HCT116 (cell line): ENCODE data around the gene AKAP13. TPM values are rescaled to one million over a fixed set of nuclear protein-coding genes. Genes with fewer than 3 reads are reported as not detected.

Experiments used
- ATAC-seq: fragments of 200-7000 bp; cut with Tn5 transposase; 2 replicates; pipeline ENCODE4 v1.9.1; 2020; ENCODE audit warnings: mild to moderate bottlenecking, moderate library complexity
- BruUV-seq: library from RNA; stranded (reverse); fragments of 400-500 nt; replicated peaks from 2 replicates; lab custom pipeline; 2021; lab: Mats Ljungman, UMichigan
- CTCF ChIA-PET: fragments of 300-600 bp; sonication (Branson Sonifier 250); formaldehyde crosslinking; loops from one replicate; lab custom pipeline; 2021; ENCODE audit warnings: antibody characterized with exemption; lab: Charles Lee
- POLR2A ChIA-PET: fragments of 300-600, 350-600 bp; sonication (Branson Sonifier 250); formaldehyde crosslinking; loops from one replicate; lab custom pipeline; 2021; ENCODE audit warnings: antibody characterized with exemption; lab: Charles Lee
- RAD21 ChIA-PET, 2 experiments: fragments of 300-600 bp; sonication (Branson Sonifier 250); formaldehyde crosslinking; loops; one replicate each; lab custom pipeline; 2023; ENCODE audit warnings: low total read pairs in 2 of 2; ENCODE audit not compliant: uncharacterized antibody in 2 of 2, unreplicated experiment in 2 of 2, low non-redundant PET in 1 of 2; lab: Charles Lee
- DNase-seq: peaks from one replicate; pipeline ENCODE4 v3.0.0-alpha.2; 2010; ENCODE audit warnings: low read depth, low spot score
- H2AFZ ChIP-seq: fragments of 200-600 bp; shearing (Covaris generic), sonication (generic); 2 replicates; pipeline ENCODE4 v1.6.1; 2017; ENCODE audit warnings: low read depth, mixed run types, mixed read lengths, antibody characterized with exemption, low read length; ENCODE audit not compliant: poor library complexity, severe bottlenecking
- H3K27ac ChIP-seq: 2 replicates; pipeline ENCODE4 v1.5.1; 2012; ENCODE audit warnings: low read depth, low read length
- H3K27me3 ChIP-seq: fragments of 200-600 bp; sonication (generic); 2 replicates; pipeline ENCODE4 v1.6.1; 2016; ENCODE audit warnings: mixed run types, low read length, mixed read lengths; ENCODE audit not compliant: insufficient read depth
- H3K36me3 ChIP-seq, 2 experiments: fragments of 200-500 bp in 1 of 2; fragments of 200-600 bp in 1 of 2; sonication (Bioruptor generic) in 1 of 2; sonication (generic) in 1 of 2; 2 replicates each; pipeline versions ENCODE4 v1.5.1 to v1.6.1; 2014 to 2016; ENCODE audit warnings: low read length in 2 of 2, inconsistent platforms in 1 of 2, mixed read lengths in 1 of 2, mixed run types in 1 of 2; ENCODE audit not compliant: insufficient read depth in 2 of 2, control insufficient read depth in 1 of 2
- H3K4me1 ChIP-seq, 2 experiments: fragments of 200-600 bp in 1 of 2; sonication (generic) in 1 of 2; 2 replicates each; pipeline versions ENCODE4 v1.5.1 to v1.6.1; 2012 to 2017; ENCODE audit warnings: low read length in 2 of 2, inconsistent platforms in 1 of 2, mild to moderate bottlenecking in 1 of 2, mixed read lengths in 1 of 2, mixed run types in 1 of 2, moderate library complexity in 1 of 2; ENCODE audit not compliant: insufficient read depth in 2 of 2, control insufficient read depth in 1 of 2
- H3K4me2 ChIP-seq: fragments of 200-600 bp; sonication (generic); 2 replicates; pipeline ENCODE4 v1.6.1; 2017; ENCODE audit warnings: mixed run types, low read length, mixed read lengths
- H3K4me3 ChIP-seq, 2 experiments: fragments of 200-600 bp in 1 of 2; sonication (generic) in 1 of 2; replicated peaks in 1 of 2; 2 replicates each; pipeline ENCODE4 v1.5.1; 2011 to 2016; ENCODE audit warnings: low read length in 2 of 2, control low read depth in 1 of 2, low read depth in 1 of 2, mild to moderate bottlenecking in 1 of 2, mixed read lengths in 1 of 2, mixed run types in 1 of 2
- H3K79me2 ChIP-seq: fragments of 200-600 bp; sonication (generic); 2 replicates; pipeline ENCODE4 v1.6.1; 2017; ENCODE audit warnings: mild to moderate bottlenecking, mixed run types, low read length, moderate library complexity, mixed read lengths; ENCODE audit not compliant: insufficient read depth
- H3K9ac ChIP-seq: fragments of 200-600 bp; sonication (generic); 2 replicates; pipeline ENCODE4 v1.6.1; 2016; ENCODE audit warnings: low read length, mixed read lengths
- H3K9me2 ChIP-seq: fragments of 200-600 bp; sonication (generic), shearing (Covaris generic); 2 replicates; pipeline ENCODE4 v1.6.1; 2017; ENCODE audit warnings: mixed run types, mild to moderate bottlenecking, moderate library complexity; ENCODE audit not compliant: insufficient read depth
- H3K9me3 ChIP-seq, 2 experiments: fragments of 200-500 bp in 1 of 2; fragments of 200-600 bp in 1 of 2; sonication (Bioruptor generic) in 1 of 2; sonication (generic) in 1 of 2; 2 replicates each; pipeline ENCODE4 v1.6.1; 2014 to 2017; ENCODE audit warnings: low read length in 2 of 2, mixed read lengths in 2 of 2, inconsistent platforms in 1 of 2, low read depth in 1 of 2, mild to moderate bottlenecking in 1 of 2, mixed run types in 1 of 2, moderate library complexity in 1 of 2; ENCODE audit not compliant: control insufficient read depth in 1 of 2, insufficient read depth in 1 of 2
- H4K20me1 ChIP-seq: fragments of 200-600 bp; sonication (generic), shearing (Covaris generic); 2 replicates; pipeline ENCODE4 v1.6.1; 2017; ENCODE audit warnings: mixed run types, mild to moderate bottlenecking, moderate library complexity; ENCODE audit not compliant: insufficient read depth
- CBX3 ChIP-seq: IDR thresholded peaks from 2 replicates; pipeline ENCODE4 v1.6.1; 2012; ENCODE audit warnings: low read depth
- CEBPB ChIP-seq: IDR thresholded peaks from 2 replicates; pipeline ENCODE4 v1.6.1; 2012; ENCODE audit warnings: low read depth
- CTCF ChIP-seq, 3 experiments: fragments of 200-600 bp in 1 of 3; sonication (generic) in 1 of 3; IDR thresholded peaks in 2 of 3; conservative IDR thresholded peaks in 1 of 3; 2 replicates each; pipeline ENCODE4 v1.5.1; 2012 to 2017; ENCODE audit warnings: low read depth in 2 of 3, low read length in 2 of 3, antibody characterized with exemption in 1 of 3, borderline replicate concordance in 1 of 3, control low read depth in 1 of 3, mild to moderate bottlenecking in 1 of 3, mixed read lengths in 1 of 3, mixed run types in 1 of 3, moderate library complexity in 1 of 3; ENCODE audit not compliant: insufficient read depth in 1 of 3
- EZH2 ChIP-seq: fragments of 200-600 bp; sonication (generic); IDR thresholded peaks from 2 replicates; pipeline ENCODE4 v1.6.1; 2017; ENCODE audit warnings: antibody characterized with exemption, mixed run types
- EZH2phosphoT487 ChIP-seq: fragments of 200-600 bp; IDR thresholded peaks from 2 replicates; pipeline ENCODE4 v1.6.1; 2018; ENCODE audit warnings: antibody characterized with exemption, borderline replicate concordance
- FOSL1 ChIP-seq: IDR thresholded peaks from 2 replicates; pipeline ENCODE4 v1.6.1; 2012; ENCODE audit warnings: low read depth
- MAX ChIP-seq: IDR thresholded peaks from 2 replicates; pipeline ENCODE4 v1.6.1; 2012
- POLR2A ChIP-seq: IDR thresholded peaks from 2 replicates; pipeline ENCODE4 v1.7.0; 2011; ENCODE audit warnings: borderline replicate concordance; ENCODE audit not compliant: insufficient read depth, insufficient read length; ENCODE audit errors: extremely low read depth
- POLR2AphosphoS5 ChIP-seq: IDR thresholded peaks from 2 replicates; pipeline ENCODE4 v1.6.1; 2011; ENCODE audit warnings: mild to moderate bottlenecking, low read depth, low read length, moderate library complexity
- SIN3A ChIP-seq: IDR thresholded peaks from 2 replicates; pipeline ENCODE4 v1.6.1; 2012; ENCODE audit warnings: low read depth
- SP1 ChIP-seq: IDR thresholded peaks from 2 replicates; pipeline ENCODE4 v1.6.1; 2012; ENCODE audit warnings: low read depth
- SRF ChIP-seq: IDR thresholded peaks from 2 replicates; pipeline ENCODE4 v1.6.1; 2012; ENCODE audit warnings: low read depth
- TCF7L2 ChIP-seq: IDR thresholded peaks from 2 replicates; pipeline ENCODE4 v1.7.0; 2011; ENCODE audit warnings: borderline replicate concordance, inconsistent platforms; ENCODE audit not compliant: insufficient read depth, insufficient read length; ENCODE audit errors: extremely low read depth
- YY1 ChIP-seq: IDR thresholded peaks from 2 replicates; pipeline ENCODE4 v1.6.1; 2011; ENCODE audit warnings: low read length, low read depth, moderate library complexity, mild to moderate bottlenecking; ENCODE audit not compliant: insufficient replicate concordance; ENCODE audit errors: extremely low read depth
- ZBTB33 ChIP-seq: IDR thresholded peaks from 2 replicates; pipeline ENCODE4 v1.6.1; 2011; ENCODE audit warnings: mild to moderate bottlenecking, low read length, moderate library complexity; ENCODE audit not compliant: insufficient replicate concordance; ENCODE audit errors: extremely low read depth
- ZFX ChIP-seq: fragments of 450-650 bp; IDR thresholded peaks from 2 replicates; pipeline ENCODE4 v1.6.1; 2017
- ZNF274 ChIP-seq: fragments of 200-500 bp; sonication (Bioruptor generic); IDR thresholded peaks from 2 replicates; pipeline ENCODE4 v1.6.1; 2014; ENCODE audit warnings: mild to moderate bottlenecking, low read depth, low read length, inconsistent platforms
- intact Hi-C: fragments of 100-400 bp; cut with micrococcal nuclease; formaldehyde crosslinking; loops from 2 replicates; pipeline ENCODE4 v1.10.0; 2022
- total RNA-seq: library from RNA; stranded (reverse); gene quantifications from one replicate; pipeline ENCODE4 v1.2.1, GENCODE V29; 2021; ENCODE audit not compliant: unreplicated experiment

Gene AKAP13
- total RNA-seq, 1 experiment from 2014 or later = 43.1 TPM

GRCh38 chr15:85631018-85631417 is 250.6 kb downstream of the AKAP13 start:
- no peak overlapping the region for H3K4me2 ChIP-seq
- DNase-seq = no peak
- H3K9ac ChIP-seq = no peak overlapping the region
- H3K27ac ChIP-seq = no peak overlapping the region
- ChIA-PET POLR2A (no interaction called here), RAD21 (no interaction called here), CTCF (no interaction called here)
- H3K27me3 ChIP-seq = no peaks in the 10 kb centered on the region
- H3K4me1 ChIP-seq = no peaks in the 10 kb centered on the region
- H4K20me1 ChIP-seq = no peaks in the 10 kb centered on the region
- no peaks in the 10 kb centered on the region for H3K9me3 ChIP-seq
- no peak overlapping the region for H3K4me3 ChIP-seq
- H3K36me3 ChIP-seq = no peaks in the 10 kb centered on the region
- intact Hi-C loops = no loop called here
- TF ChIP-seq MAX (no peak), SP1 (no peak), TCF7L2 (no peak), EZH2phosphoT487 (no peak), YY1 (no peak), ZFX (no peak), EZH2 (no peak), POLR2AphosphoS5 (no peak), POLR2A (no peak), FOSL1 (no peak), CBX3 (no peak), SRF (no peak), CEBPB (no peak), CTCF (IDR thresholded peaks at IDR 0.05 in 2 of 3, conservative IDR thresholded peaks at IDR 0.05 in 1 of 3; ENCODE audit: borderline replicate concordance in 1 of 3, insufficient read depth in 1 of 3, low read depth in 2 of 3, low read length in 2 of 3) (no peak), SIN3A (no peak), ZBTB33 (no peak), ZNF274 (no peak)
- TF ChIP-seq, all 23 proteins: peak for 0
- ATAC-seq = no peak
- Histone ChIP-seq H3K9me2 (no peaks in the 10 kb centered on the region), H2AFZ (no peak overlapping the region), H3K79me2 (no peaks in the 10 kb centered on the region)
- BruUV-seq = no TSS peak
